WTC11 (cell line): ENCODE measurements around the gene PRMT5. TPM values are rescaled to one million over a fixed set of nuclear protein-coding genes. Genes with fewer than 3 reads are reported as not detected.

ENCODE experiments used
- ATAC-seq: fragments of 200-7000 bp; cut with Tn5 transposase; 2 replicates; pipeline ENCODE4 v1.10.0; 2021; ENCODE audit warnings: mild to moderate bottlenecking, moderate library complexity
- CTCF ChIA-PET: fragments of 300-600 bp; sonication (Branson Sonifier 250); formaldehyde crosslinking; loops from one replicate; lab custom pipeline; 2021; ENCODE audit warnings: antibody characterized with exemption; lab: Charles Lee
- POLR2A ChIA-PET: fragments of 350-600 bp; sonication (Branson Sonifier 250); formaldehyde crosslinking; loops from one replicate; lab custom pipeline; 2021; ENCODE audit warnings: antibody characterized with exemption; lab: Charles Lee
- DNase-seq: peaks from one replicate; pipeline ENCODE4 v3.0.0; 2021; ENCODE audit warnings: low spot score
- H3K27ac Mint-ChIP-seq: 2 replicates; pipeline ENCODE4 v1.8.0; 2021; ENCODE audit warnings: mixed read lengths
- H3K27me3 Mint-ChIP-seq: 2 replicates; pipeline ENCODE4 v1.8.0; 2021; ENCODE audit warnings: low read depth, mild to moderate bottlenecking, moderate library complexity, mixed read lengths
- H3K36me3 Mint-ChIP-seq: 2 replicates; pipeline ENCODE4 v1.8.0; 2021; ENCODE audit warnings: mixed read lengths
- H3K4me1 Mint-ChIP-seq: 2 replicates; pipeline ENCODE4 v1.8.0; 2022; ENCODE audit warnings: mixed read lengths
- H3K4me3 Mint-ChIP-seq: 2 replicates; pipeline ENCODE4 v1.8.0; 2021; ENCODE audit warnings: mild to moderate bottlenecking, moderate library complexity, mixed read lengths
- H3K9me3 Mint-ChIP-seq: 2 replicates; pipeline ENCODE4 v1.8.0; 2021; ENCODE audit warnings: mixed read lengths
- CREB1 ChIP-seq: sonication (generic); formaldehyde crosslinking; IDR thresholded peaks from 2 replicates; pipeline ENCODE4 v1.8.0; 2023; ENCODE audit warnings: mild to moderate bottlenecking, missing genetic modification reagents
- ETV6 ChIP-seq: sonication (generic); formaldehyde crosslinking; IDR thresholded peaks from 2 replicates; pipeline ENCODE4 v1.8.1; 2022; ENCODE audit warnings: mild to moderate bottlenecking, missing genetic modification reagents
- NFYB ChIP-seq: sonication (generic); formaldehyde crosslinking; conservative IDR thresholded peaks from 2 replicates; pipeline ENCODE4 v1.8.0; 2022; ENCODE audit warnings: low read depth, missing genetic modification reagents
- OVOL2 ChIP-seq: fragments of 250-450 bp; sonication (Bioruptor Pico); IDR thresholded peaks from 2 replicates; pipeline ENCODE4 v1.9.0; 2021; ENCODE audit warnings: mild to moderate bottlenecking, borderline replicate concordance
- SOX15 ChIP-seq: fragments of 250-450 bp; sonication (Bioruptor Pico); IDR thresholded peaks from 2 replicates; pipeline ENCODE4 v1.9.0; 2021; ENCODE audit warnings: mild to moderate bottlenecking
- TEAD1 ChIP-seq: sonication (generic); formaldehyde crosslinking; IDR thresholded peaks from 2 replicates; pipeline ENCODE4 v1.8.0; 2022; ENCODE audit warnings: mild to moderate bottlenecking, missing genetic modification reagents
- ZNF121 ChIP-seq: sonication (generic); formaldehyde crosslinking; IDR thresholded peaks from 2 replicates; pipeline ENCODE4 v1.8.0; 2023; ENCODE audit warnings: missing genetic modification reagents
- ZNF138 ChIP-seq: sonication (generic); formaldehyde crosslinking; conservative IDR thresholded peaks from 2 replicates; pipeline ENCODE4 v1.8.1; 2022; ENCODE audit warnings: mild to moderate bottlenecking, moderate library complexity, missing genetic modification reagents
- ZNF263 ChIP-seq: sonication (generic); formaldehyde crosslinking; IDR thresholded peaks from 2 replicates; pipeline ENCODE4 v1.8.1; 2022; ENCODE audit warnings: low read depth, mild to moderate bottlenecking, moderate library complexity, missing genetic modification reagents
- ZNF416 ChIP-seq: fragments of 250-450 bp; sonication (Bioruptor Pico); IDR thresholded peaks from 2 replicates; pipeline ENCODE4 v1.9.0; 2021; ENCODE audit warnings: mild to moderate bottlenecking, inconsistent platforms
- total RNA-seq: library from RNA; stranded (reverse); gene quantifications from 3 replicates; pipeline ENCODE4 v1.2.3, GENCODE V29; 2021
- TF ChIP-seq, protein P1 (sequence below): sonication (generic); formaldehyde crosslinking; IDR thresholded peaks from 2 replicates; pipeline ENCODE4 v1.8.0; 2023; ENCODE audit warnings: missing genetic modification reagents
- TF ChIP-seq, protein P2 (sequence below): fragments of 250-450 bp; sonication (Bioruptor Pico); IDR thresholded peaks from 2 replicates; pipeline ENCODE4 v1.9.0; 2021; ENCODE audit warnings: mild to moderate bottlenecking
- TF ChIP-seq, protein P3 (sequence below): sonication (generic); formaldehyde crosslinking; IDR thresholded peaks from 2 replicates; pipeline ENCODE4 v1.8.1; 2022; ENCODE audit warnings: low read depth, mild to moderate bottlenecking, moderate library complexity, missing genetic modification reagents, borderline replicate concordance
- TF ChIP-seq, protein P4 (sequence below): sonication (generic); formaldehyde crosslinking; IDR thresholded peaks from 2 replicates; pipeline ENCODE4 v1.8.0; 2022; ENCODE audit warnings: mild to moderate bottlenecking, missing genetic modification reagents
- TF ChIP-seq, protein P5 (sequence below): fragments of 200-600 bp; IDR thresholded peaks from 2 replicates; pipeline ENCODE4 v1.8.0; 2022; ENCODE audit warnings: antibody characterized with exemption
- TF ChIP-seq, protein P6 (sequence below): sonication (generic); formaldehyde crosslinking; IDR thresholded peaks from 2 replicates; pipeline ENCODE4 v1.8.1; 2023; ENCODE audit warnings: mild to moderate bottlenecking, missing genetic modification reagents, moderate library complexity

PRMT5 gene
- total RNA-seq, 1 experiment from 2014 or later, result 124 TPM

DNA sequence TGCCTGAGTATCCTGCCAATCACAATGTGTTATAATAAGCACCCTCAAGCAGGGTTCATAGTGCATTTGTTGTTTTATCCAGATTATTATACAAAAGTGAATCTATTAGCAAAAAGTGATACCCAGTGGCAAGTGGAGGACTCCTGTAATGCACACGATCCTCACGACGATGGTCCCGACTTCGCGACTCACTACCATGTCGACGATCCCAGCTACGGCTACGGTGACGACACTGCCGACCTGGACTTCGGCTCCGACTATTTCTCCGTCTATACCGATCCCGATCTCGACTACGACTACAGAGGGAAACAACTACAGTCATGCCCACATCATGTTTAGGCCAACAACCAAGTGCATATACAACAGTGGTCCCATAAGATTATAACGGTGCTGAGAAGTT lies 23.1 kb downstream of the PRMT5 start (continued):
- no peak for TF ChIP-seq SOX15 (CRISPR knock-in tag)
- TF ChIP-seq, protein P1, sequence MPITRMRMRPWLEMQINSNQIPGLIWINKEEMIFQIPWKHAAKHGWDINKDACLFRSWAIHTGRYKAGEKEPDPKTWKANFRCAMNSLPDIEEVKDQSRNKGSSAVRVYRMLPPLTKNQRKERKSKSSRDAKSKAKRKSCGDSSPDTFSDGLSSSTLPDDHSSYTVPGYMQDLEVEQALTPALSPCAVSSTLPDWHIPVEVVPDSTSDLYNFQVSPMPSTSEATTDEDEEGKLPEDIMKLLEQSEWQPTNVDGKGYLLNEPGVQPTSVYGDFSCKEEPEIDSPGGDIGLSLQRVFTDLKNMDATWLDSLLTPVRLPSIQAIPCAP (CRISPR knock-in tag), result no peak
- TF ChIP-seq OVOL2 (CRISPR knock-in tag), result no peak
- no peak for TF ChIP-seq NFYB (CRISPR knock-in tag)
- TF ChIP-seq CREB1, result no peak
- TF ChIP-seq, protein P2, sequence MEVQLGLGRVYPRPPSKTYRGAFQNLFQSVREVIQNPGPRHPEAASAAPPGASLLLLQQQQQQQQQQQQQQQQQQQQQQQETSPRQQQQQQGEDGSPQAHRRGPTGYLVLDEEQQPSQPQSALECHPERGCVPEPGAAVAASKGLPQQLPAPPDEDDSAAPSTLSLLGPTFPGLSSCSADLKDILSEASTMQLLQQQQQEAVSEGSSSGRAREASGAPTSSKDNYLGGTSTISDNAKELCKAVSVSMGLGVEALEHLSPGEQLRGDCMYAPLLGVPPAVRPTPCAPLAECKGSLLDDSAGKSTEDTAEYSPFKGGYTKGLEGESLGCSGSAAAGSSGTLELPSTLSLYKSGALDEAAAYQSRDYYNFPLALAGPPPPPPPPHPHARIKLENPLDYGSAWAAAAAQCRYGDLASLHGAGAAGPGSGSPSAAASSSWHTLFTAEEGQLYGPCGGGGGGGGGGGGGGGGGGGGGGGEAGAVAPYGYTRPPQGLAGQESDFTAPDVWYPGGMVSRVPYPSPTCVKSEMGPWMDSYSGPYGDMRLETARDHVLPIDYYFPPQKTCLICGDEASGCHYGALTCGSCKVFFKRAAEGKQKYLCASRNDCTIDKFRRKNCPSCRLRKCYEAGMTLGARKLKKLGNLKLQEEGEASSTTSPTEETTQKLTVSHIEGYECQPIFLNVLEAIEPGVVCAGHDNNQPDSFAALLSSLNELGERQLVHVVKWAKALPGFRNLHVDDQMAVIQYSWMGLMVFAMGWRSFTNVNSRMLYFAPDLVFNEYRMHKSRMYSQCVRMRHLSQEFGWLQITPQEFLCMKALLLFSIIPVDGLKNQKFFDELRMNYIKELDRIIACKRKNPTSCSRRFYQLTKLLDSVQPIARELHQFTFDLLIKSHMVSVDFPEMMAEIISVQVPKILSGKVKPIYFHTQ (CRISPR knock-in tag), result no peak
- TF ChIP-seq, protein P3, sequence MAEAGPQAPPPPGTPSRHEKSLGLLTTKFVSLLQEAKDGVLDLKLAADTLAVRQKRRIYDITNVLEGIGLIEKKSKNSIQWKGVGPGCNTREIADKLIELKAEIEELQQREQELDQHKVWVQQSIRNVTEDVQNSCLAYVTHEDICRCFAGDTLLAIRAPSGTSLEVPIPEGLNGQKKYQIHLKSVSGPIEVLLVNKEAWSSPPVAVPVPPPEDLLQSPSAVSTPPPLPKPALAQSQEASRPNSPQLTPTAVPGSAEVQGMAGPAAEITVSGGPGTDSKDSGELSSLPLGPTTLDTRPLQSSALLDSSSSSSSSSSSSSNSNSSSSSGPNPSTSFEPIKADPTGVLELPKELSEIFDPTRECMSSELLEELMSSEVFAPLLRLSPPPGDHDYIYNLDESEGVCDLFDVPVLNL (CRISPR knock-in tag), result no peak
- TF ChIP-seq, protein P4, sequence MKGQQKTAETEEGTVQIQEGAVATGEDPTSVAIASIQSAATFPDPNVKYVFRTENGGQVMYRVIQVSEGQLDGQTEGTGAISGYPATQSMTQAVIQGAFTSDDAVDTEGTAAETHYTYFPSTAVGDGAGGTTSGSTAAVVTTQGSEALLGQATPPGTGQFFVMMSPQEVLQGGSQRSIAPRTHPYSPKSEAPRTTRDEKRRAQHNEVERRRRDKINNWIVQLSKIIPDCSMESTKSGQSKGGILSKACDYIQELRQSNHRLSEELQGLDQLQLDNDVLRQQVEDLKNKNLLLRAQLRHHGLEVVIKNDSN, result no peak
- no peak for TF ChIP-seq ZNF263 (CRISPR knock-in tag)
- TF ChIP-seq, protein P5, sequence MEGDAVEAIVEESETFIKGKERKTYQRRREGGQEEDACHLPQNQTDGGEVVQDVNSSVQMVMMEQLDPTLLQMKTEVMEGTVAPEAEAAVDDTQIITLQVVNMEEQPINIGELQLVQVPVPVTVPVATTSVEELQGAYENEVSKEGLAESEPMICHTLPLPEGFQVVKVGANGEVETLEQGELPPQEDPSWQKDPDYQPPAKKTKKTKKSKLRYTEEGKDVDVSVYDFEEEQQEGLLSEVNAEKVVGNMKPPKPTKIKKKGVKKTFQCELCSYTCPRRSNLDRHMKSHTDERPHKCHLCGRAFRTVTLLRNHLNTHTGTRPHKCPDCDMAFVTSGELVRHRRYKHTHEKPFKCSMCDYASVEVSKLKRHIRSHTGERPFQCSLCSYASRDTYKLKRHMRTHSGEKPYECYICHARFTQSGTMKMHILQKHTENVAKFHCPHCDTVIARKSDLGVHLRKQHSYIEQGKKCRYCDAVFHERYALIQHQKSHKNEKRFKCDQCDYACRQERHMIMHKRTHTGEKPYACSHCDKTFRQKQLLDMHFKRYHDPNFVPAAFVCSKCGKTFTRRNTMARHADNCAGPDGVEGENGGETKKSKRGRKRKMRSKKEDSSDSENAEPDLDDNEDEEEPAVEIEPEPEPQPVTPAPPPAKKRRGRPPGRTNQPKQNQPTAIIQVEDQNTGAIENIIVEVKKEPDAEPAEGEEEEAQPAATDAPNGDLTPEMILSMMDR, result no peak
- TF ChIP-seq ETV6 (CRISPR knock-in tag), result no peak
- TF ChIP-seq, protein P6, sequence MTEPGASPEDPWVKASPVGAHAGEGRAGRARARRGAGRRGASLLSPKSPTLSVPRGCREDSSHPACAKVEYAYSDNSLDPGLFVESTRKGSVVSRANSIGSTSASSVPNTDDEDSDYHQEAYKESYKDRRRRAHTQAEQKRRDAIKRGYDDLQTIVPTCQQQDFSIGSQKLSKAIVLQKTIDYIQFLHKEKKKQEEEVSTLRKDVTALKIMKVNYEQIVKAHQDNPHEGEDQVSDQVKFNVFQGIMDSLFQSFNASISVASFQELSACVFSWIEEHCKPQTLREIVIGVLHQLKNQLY (CRISPR knock-in tag), result no peak
- TF ChIP-seq ZNF138 (CRISPR knock-in tag), result no peak

DNA sequence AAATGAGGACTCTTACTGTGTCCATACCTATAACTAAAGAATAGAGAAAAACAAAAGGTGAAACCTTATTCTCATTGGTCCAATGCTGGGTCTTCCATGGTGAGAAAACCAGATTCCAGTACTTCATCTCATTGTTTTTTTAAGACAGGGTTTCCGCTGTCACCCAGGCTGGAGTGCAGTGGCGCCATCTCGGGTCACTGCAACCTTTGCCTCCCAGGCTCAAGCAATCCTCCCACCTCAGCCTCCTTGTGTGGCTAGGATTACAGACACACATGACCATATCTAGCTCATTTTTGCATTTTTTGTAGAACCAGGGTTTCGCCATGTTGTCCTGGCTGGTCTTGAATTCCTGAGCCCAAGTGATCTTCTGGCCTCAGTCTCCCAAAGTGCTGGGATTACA lies 23.5 kb downstream of the PRMT5 start:
- no peak for DNase-seq
- no peak for ATAC-seq
- ChIA-PET CTCF (no interaction called here), POLR2A (no interaction called here)
- Mint-ChIP-seq H3K9me3 (no peaks in the 10 kb centered on the region), H3K27me3 (peaks cover 2% of the 10 kb centered on the region; the same call in 1 of the 2 replicates), H3K27ac (no peak overlapping the region), H3K4me1 (no peaks in the 10 kb centered on the region), H3K36me3 (peaks cover 75% of the 10 kb centered on the region), H3K4me3 (no peak overlapping the region)
- TF ChIP-seq ZNF416 (no peak), ZNF138 (CRISPR knock-in tag) (no peak), OVOL2 (CRISPR knock-in tag) (no peak), TEAD1 (no peak)

DNA sequence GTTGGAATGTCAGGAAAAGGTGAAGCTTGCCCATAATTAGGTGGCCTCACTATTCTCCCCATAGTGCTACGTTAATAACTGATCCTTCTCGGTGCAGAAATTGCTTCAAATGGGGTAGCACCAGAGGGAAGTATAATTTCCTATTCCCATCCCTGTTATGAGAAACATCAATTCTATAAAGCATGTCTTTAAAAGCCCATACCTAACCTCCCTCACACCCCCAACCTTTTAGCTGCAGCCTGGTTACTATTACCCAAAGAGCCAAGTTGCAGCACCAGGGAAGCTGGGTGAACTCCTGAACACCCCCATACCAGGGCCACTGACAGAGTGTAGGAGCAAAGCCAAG lies 25.5 kb downstream of the PRMT5 start:
- Mint-ChIP-seq H3K4me1 (peaks cover 8% of the 10 kb centered on the region), H3K27me3 (peaks cover 15% of the 10 kb centered on the region), H3K36me3 (peaks cover 68% of the 10 kb centered on the region), H3K4me3 (no peak overlapping the region), H3K9me3 (no peaks in the 10 kb centered on the region), H3K27ac (no peak overlapping the region)
- TF ChIP-seq ZNF138 (CRISPR knock-in tag), result no peak
- no peak for TF ChIP-seq ZNF121 (CRISPR knock-in tag)
- no peak for DNase-seq
- CTCF ChIA-PET, result no interaction called here
- POLR2A ChIA-PET, result no interaction called here
- no peak for ATAC-seq
